Endothelial cell of umbilical vein (primary cell): ENCODE results near the gene CTSW. TPM values are rescaled to one million over a fixed set of nuclear protein-coding genes. Genes with fewer than 3 reads are reported as not detected.
A peak's percentile ranks its signal among the peaks of the same experiment; 100 is the strongest.

Experiments
- BruUV-seq: library from RNA; stranded (reverse); fragments of 400-500 nt; replicated peaks from 2 replicates; lab custom pipeline; 2021; lab: Mats Ljungman, UMichigan
- CTCF ChIA-PET: fragments of 300-600, 350-600 bp; sonication (Branson Sonifier 250); formaldehyde crosslinking; loops from one replicate; lab custom pipeline; 2021; ENCODE audit warnings: antibody characterized with exemption, inconsistent platforms; lab: Charles Lee
- POLR2A ChIA-PET: fragments of 300-600, 350-600 bp; sonication (Branson Sonifier 250); formaldehyde crosslinking; loops from one replicate; lab custom pipeline; 2021; ENCODE audit warnings: antibody characterized with exemption, inconsistent platforms; lab: Charles Lee
- DNase-seq: peaks from one replicate; pipeline ENCODE4 v3.0.0-alpha.2; 2011; ENCODE audit warnings: low read depth, low spot score
- FAIRE-seq: peaks from 2 replicates; lab custom pipeline; 2011; peaks lifted over from hg19 to GRCh38; lab: Jason Lieb, UNC
- H2AFZ ChIP-seq: 2 replicates; pipeline ENCODE4 v1.6.0; 2012; ENCODE audit warnings: low read depth, low read length, control low read depth, inconsistent platforms
- H3K27ac ChIP-seq: 2 replicates; pipeline ENCODE4 v1.5.1; 2011; ENCODE audit warnings: low read depth, mild to moderate bottlenecking, control low read depth, low read length, moderate library complexity; ENCODE audit not compliant: insufficient read depth
- H3K27me3 ChIP-seq, 2 experiments: 2 replicates each; pipeline versions ENCODE4 v1.6.0 to v1.6.1; 2011; ENCODE audit warnings: low read length in 2 of 2, mixed read lengths in 1 of 2; ENCODE audit not compliant: control insufficient read depth in 2 of 2, insufficient read depth in 2 of 2
- H3K36me3 ChIP-seq, 2 experiments: 2 replicates in 1 of 2; 3 replicates in 1 of 2; pipeline ENCODE4 v1.5.1; 2011; ENCODE audit warnings: low read length in 2 of 2, mild to moderate bottlenecking in 1 of 2, moderate library complexity in 1 of 2; ENCODE audit not compliant: control insufficient read depth in 2 of 2, insufficient read depth in 2 of 2; ENCODE audit errors: extremely low read depth in 1 of 2
- H3K4me1 ChIP-seq: 3 replicates; pipeline ENCODE4 v1.5.1; 2011; ENCODE audit warnings: mild to moderate bottlenecking, low read length; ENCODE audit not compliant: control insufficient read depth, insufficient read depth; ENCODE audit errors: extremely low read depth
- H3K4me2 ChIP-seq: 2 replicates; pipeline ENCODE4 v1.6.1; 2011; ENCODE audit warnings: low read length, control low read depth, mixed read lengths; ENCODE audit not compliant: insufficient read depth
- H3K4me3 ChIP-seq, 3 experiments: fragments of 200-600 bp in 1 of 3; sonication (generic), shearing (Covaris generic) in 1 of 3; replicated peaks in 1 of 3; 2 replicates each; pipeline ENCODE4 v1.5.1; 2011 to 2016; ENCODE audit warnings: control low read depth in 3 of 3, low read length in 3 of 3, mild to moderate bottlenecking in 2 of 3, inconsistent platforms in 1 of 3, low read depth in 1 of 3, moderate library complexity in 1 of 3; ENCODE audit not compliant: insufficient read depth in 1 of 3
- H3K79me2 ChIP-seq: 2 replicates; pipeline ENCODE4 v1.6.0; 2012; ENCODE audit warnings: low read length, inconsistent platforms; ENCODE audit not compliant: control insufficient read depth, insufficient read depth
- H3K9ac ChIP-seq: replicated peaks from 2 replicates; pipeline ENCODE3; 2011; ENCODE audit warnings: low read length, control low read depth; ENCODE audit not compliant: insufficient read depth; ENCODE audit errors: extremely low read depth
- H3K9me1 ChIP-seq: replicated peaks from 3 replicates; pipeline ENCODE4 v1.6.0; 2011; ENCODE audit warnings: mild to moderate bottlenecking, low read length; ENCODE audit not compliant: control insufficient read depth, insufficient read depth; ENCODE audit errors: extremely low read depth
- H3K9me3 ChIP-seq: replicated peaks from 2 replicates; pipeline ENCODE4 v1.5.1; 2012; ENCODE audit warnings: low read length, inconsistent platforms; ENCODE audit not compliant: control insufficient read depth, insufficient read depth
- H4K20me1 ChIP-seq: replicated peaks from 2 replicates; pipeline ENCODE3; 2011; ENCODE audit warnings: mild to moderate bottlenecking, low read length; ENCODE audit not compliant: control insufficient read depth, insufficient read depth; ENCODE audit errors: extremely low read depth
- CTCF ChIP-seq, 2 donors: IDR thresholded peaks; 1 replicate in 1 of 2; 2 replicates in 1 of 2; pipeline ENCODE4 v1.5.1; 2011; ENCODE audit warnings: low read length in 2 of 2, mild to moderate bottlenecking in 2 of 2, moderate library complexity in 2 of 2, control low read depth in 1 of 2, inconsistent platforms in 1 of 2, low read depth in 1 of 2; ENCODE audit not compliant: insufficient read depth in 1 of 2; ENCODE audit errors: extremely low read depth in 1 of 2
- EZH2 ChIP-seq: IDR thresholded peaks from 2 replicates; pipeline ENCODE4 v1.6.1; 2012; ENCODE audit warnings: borderline replicate concordance, low read depth, mild to moderate bottlenecking, moderate library complexity, low read length, inconsistent platforms; ENCODE audit not compliant: severe bottlenecking
- FOS ChIP-seq: IDR thresholded peaks from 2 replicates; pipeline ENCODE4 v1.6.1; 2011; ENCODE audit warnings: mild to moderate bottlenecking, low read length, moderate library complexity, borderline replicate concordance; ENCODE audit not compliant: insufficient read depth
- GATA2 ChIP-seq: IDR thresholded peaks from 2 replicates; pipeline ENCODE4 v1.7.0; 2011; ENCODE audit warnings: low read depth, mild to moderate bottlenecking, moderate library complexity, mixed read lengths, low read length; ENCODE audit not compliant: insufficient read length, insufficient read depth
- JUN ChIP-seq: IDR thresholded peaks from 2 replicates; pipeline ENCODE4 v1.6.1; 2011; ENCODE audit warnings: borderline replicate concordance, low read depth; ENCODE audit not compliant: insufficient read length, insufficient read depth
- MAX ChIP-seq: IDR thresholded peaks from 2 replicates; pipeline ENCODE4 v1.6.1; 2011; ENCODE audit not compliant: insufficient read depth, insufficient read length
- MYC ChIP-seq: IDR thresholded peaks from one replicate; pipeline ENCODE4 v1.6.1; 2011; ENCODE audit warnings: mild to moderate bottlenecking, low read depth, low read length
- POLR2A ChIP-seq: IDR thresholded peaks from 2 replicates; pipeline ENCODE4 v1.6.1; 2012; ENCODE audit warnings: low read depth, mild to moderate bottlenecking, control low read depth, low read length
- POLR2AphosphoS5 ChIP-seq: IDR thresholded peaks from 2 replicates; pipeline ENCODE4 v1.6.1; 2012; ENCODE audit warnings: low read depth, mild to moderate bottlenecking, control low read depth, low read length, moderate library complexity; ENCODE audit not compliant: insufficient read depth
- dilution Hi-C: fragments of 300-500 bp; cut with MboI; formaldehyde crosslinking; loops from one replicate; pipeline ENCODE4 v1.15.0; 2019; ENCODE audit warnings: low sequenced_read_pairs; ENCODE audit not compliant: extremely low pct_ligation_motif_present
- intact Hi-C: fragments of 100-400 bp; cut with micrococcal nuclease; formaldehyde crosslinking; loops from one replicate; pipeline ENCODE4 v1.10.0; 2022
- polyA plus RNA-seq, 4 experiments: library from polyadenylated mRNA; depleted of rRNA in 3 of 4; stranded (reverse) in 3 of 4; unstranded in 1 of 4; fragments of >200 nt; gene quantifications; 2 replicates each; pipeline versions ENCODE4 v1.2.1 to v1.2.3, GENCODE V29; 2011 to 2012; ENCODE audit warnings: missing spikeins in 1 of 4
- total RNA-seq: library from RNA; stranded (reverse); gene quantifications from 2 replicates; pipeline ENCODE4 v1.2.3, GENCODE V29; 2021

Gene CTSW
- total and polyA plus RNA-seq, 2 donors (not counting 3 experiments of a cell fraction or from before 2014, with no cell fraction given): not detected

- dilution Hi-C loops (no loop called here), intact Hi-C loops (loop anchor here (1.0 to 5.0 kb wide), 7 partner anchors 15 to 176 kb away; partner anchors contain the start of genes C11orf68, DRAP1, EFEMP2 and MUS81)
- Histone ChIP-seq H4K20me1 (no peaks in the 10 kb centered on the region), H2AFZ (peak overlapping the region; percentile 40), H3K9me3 (no peaks in the 10 kb centered on the region), H3K9me1 (no peaks in the 10 kb centered on the region), H3K4me3 (peak overlapping the region; percentile 34 to 66 (median 64)), H3K27me3 (no peaks in the 10 kb centered on the region), H3K79me2 (peaks cover 32% of the 10 kb centered on the region), H3K4me2 (peak overlapping the region; percentile 62), H3K4me1 (peaks cover 38% of the 10 kb centered on the region), H3K36me3 (peaks cover 4 to 24% of the 10 kb centered on the region in 2 experiments), H3K9ac (peak overlapping the region; percentile 61), H3K27ac (peak overlapping the region; percentile 37)
- BruUV-seq: TSS peak; percentile 4
- ChIA-PET CTCF (interaction anchor here (0.6 to 6.7 kb wide), 45 partner anchors 10 to 1115 kb away, joined by 3 to 75 read pairs (median 5); partner anchors contain the start of genes AP5B1, BANF1, C11orf68 and CFL1), POLR2A (interaction anchor here (0.6 to 6.7 kb wide), 9 partner anchors 11 to 193 kb away, joined by 3 to 67 read pairs (median 4); partner anchors contain the start of genes CFL1, FOSL1 and MUS81)
- FAIRE-seq: no peak
- TF ChIP-seq JUN (no peak), EZH2 (no peak), POLR2A (no peak), FOS (no peak), GATA2 (no peak), MAX (no peak), CTCF (IDR thresholded peaks at IDR 0.05; ENCODE audit: extremely low read depth in 1 of 2, insufficient read depth in 1 of 2, low read depth in 1 of 2, low read length in 2 of 2) (no peak), POLR2AphosphoS5 (no peak), MYC (no peak)
- DNase-seq: no peak
Observed at GRCh38 chr11:65887723-65888162, 8.1 kb downstream of the CTSW start.
